ENCODE measurements around the gene ZFHX3.

DNA sequence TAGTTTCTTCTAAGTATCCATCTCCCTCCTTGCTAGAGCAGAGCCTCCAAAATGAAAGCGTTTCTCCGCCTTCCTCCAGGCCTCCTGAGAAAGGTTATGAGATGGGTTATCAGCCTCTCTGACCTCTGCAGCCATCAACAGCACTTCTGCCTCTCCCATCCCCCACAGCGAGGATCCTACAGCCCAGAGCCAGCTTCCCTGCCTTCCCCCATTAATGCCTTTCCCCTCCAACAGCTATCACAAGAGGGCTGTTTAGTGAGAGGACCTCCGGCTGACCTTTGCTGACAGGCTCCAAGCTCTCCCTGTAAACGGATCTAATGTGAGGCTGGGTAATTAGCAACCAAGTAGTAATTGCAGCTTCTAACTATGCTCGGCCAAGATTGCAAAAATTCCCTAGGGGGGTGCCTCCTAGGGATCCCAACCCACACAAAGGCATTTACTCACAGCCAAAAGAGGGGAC, 55.8 kb downstream of the ZFHX3 start:
- TF ChIP-seq CTCF (IDR thresholded peaks at IDR 0.05), result no peak
- no peak for TF ChIP-seq POLR2A (IDR thresholded peaks at IDR 0.05)

Measured in tibial nerve (tissue), 3 donors.